ENCODE data around the gene RPL38.

RPL38 gene

DNA sequence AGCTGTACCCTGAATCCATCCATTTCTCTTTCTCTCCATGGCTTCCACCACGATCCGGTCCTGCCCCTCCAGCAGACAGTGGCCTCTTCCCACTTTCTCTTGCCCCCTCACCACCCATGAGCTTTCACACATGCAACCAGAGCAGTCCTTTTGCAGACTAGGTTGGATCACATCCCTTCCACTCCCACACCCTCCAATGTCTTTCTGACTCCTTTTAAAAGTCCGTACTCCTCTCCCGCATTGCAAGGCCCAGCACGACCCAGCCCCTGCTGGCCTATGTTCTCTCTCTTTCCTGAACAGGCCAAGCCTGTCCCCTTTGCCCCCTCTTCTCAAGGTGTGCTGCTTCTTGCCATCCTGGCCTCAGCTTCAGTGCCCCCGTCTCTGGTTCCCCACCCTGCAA lies 48.1 kb downstream of the RPL38 start:
- no peak for DNase-seq (ENCODE audit: low read depth, low spot score)
- H3K4me3 ChIP-seq (ENCODE audit: low read depth, low read length) = no peak overlapping the region
- TF ChIP-seq CTCF (IDR thresholded peaks at IDR 0.05; ENCODE audit: low read depth, low read length) = no peak
- in situ Hi-C loops (cut with HindIII; ENCODE audit: low sequenced_read_pairs) = no loop called here

DNA sequence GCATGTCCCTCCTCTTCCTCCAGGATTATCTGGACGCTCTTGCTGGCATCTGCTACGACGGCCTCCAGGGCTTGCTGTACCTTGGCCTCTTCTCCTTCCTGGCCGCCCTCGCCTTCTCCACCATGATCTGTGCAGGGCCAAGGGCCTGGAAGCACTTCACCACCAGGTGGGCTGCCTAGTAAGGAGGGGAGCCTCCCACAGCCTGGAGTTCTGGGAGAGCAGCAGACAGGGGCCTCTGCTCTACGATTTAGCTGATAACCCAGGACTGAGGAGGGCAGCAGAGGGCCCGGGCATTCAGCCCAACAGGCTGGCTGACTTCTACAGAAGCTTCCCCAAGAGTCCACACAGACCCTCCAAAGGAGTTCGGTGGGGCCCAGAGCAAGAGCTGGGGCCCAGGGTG lies 48.7 kb downstream of the RPL38 start:
- no peak for DNase-seq (ENCODE audit: low read depth, low spot score)
- in situ Hi-C loops (cut with HindIII; ENCODE audit: low sequenced_read_pairs) = no loop called here
- H3K4me3 ChIP-seq (ENCODE audit: low read depth, low read length) = no peak overlapping the region
- no peak for TF ChIP-seq CTCF (IDR thresholded peaks at IDR 0.05; ENCODE audit: low read depth, low read length)

- no peak for TF ChIP-seq CTCF (IDR thresholded peaks at IDR 0.05; ENCODE audit: low read depth, low read length)
- no peak for DNase-seq (ENCODE audit: low read depth, low spot score)
- in situ Hi-C loops (cut with HindIII; ENCODE audit: low sequenced_read_pairs) = no loop called here
- no peak overlapping the region for H3K4me3 ChIP-seq (ENCODE audit: low read depth, low read length)
These were observed 49.6 kb downstream of the RPL38 start for GRCh38 chr17:74253036-74253435.

DNA sequence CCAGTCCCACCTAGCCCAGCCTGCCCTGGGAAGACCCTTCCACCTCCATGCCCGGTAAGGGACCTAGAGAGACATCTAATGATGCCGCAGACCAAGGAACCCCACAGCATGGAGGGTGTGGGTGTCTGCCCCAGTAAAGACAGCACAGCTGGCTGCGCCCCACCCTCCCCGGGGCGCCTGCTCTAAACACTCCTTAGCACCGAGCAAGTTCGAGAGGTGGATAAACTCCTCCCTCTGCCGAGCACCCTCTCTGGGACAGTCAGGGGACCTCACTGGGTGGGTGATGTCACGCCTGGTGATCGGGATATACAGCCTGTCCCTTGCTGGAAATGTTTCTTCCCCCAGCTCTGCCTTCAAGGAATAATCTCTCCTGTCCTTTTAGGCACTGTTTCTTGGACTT lies 53.8 kb downstream of the RPL38 start:
- TF ChIP-seq CTCF (IDR thresholded peaks at IDR 0.05; ENCODE audit: low read depth, low read length) = no peak
- DNase-seq (ENCODE audit: low read depth, low spot score) = no peak
- in situ Hi-C loops (cut with HindIII; ENCODE audit: low sequenced_read_pairs) = no loop called here
- no peak overlapping the region for H3K4me3 ChIP-seq (ENCODE audit: low read depth, low read length)

GRCh38 chr17:74259667-74260524 lies 56.4 kb downstream of the RPL38 start:
- DNase-seq (ENCODE audit: low read depth, low spot score) = no peak
- H3K4me3 ChIP-seq (ENCODE audit: low read depth, low read length) = no peak overlapping the region
- no peak for TF ChIP-seq CTCF (IDR thresholded peaks at IDR 0.05; ENCODE audit: low read depth, low read length)
- in situ Hi-C loops (cut with HindIII; ENCODE audit: low sequenced_read_pairs) = no loop called here
